Endothelial cell (in vitro differentiated cells): ENCODE measurements around the gene C16orf95. TPM values are rescaled to one million over a fixed set of nuclear protein-coding genes. Genes with fewer than 3 reads are reported as not detected.

Source experiments
- DNase-seq: peaks from one replicate; pipeline ENCODE4 v3.0.0; 2021; ENCODE audit warnings: low spot score
- H3K27ac Mint-ChIP-seq: one replicate; pipeline ENCODE4 v1.8.0; 2021; ENCODE audit warnings: mixed read lengths, inconsistent platforms; ENCODE audit not compliant: unreplicated experiment
- H3K27me3 Mint-ChIP-seq: one replicate; pipeline ENCODE4 v1.8.0; 2021; ENCODE audit warnings: mild to moderate bottlenecking, moderate library complexity, mixed read lengths, inconsistent platforms; ENCODE audit not compliant: unreplicated experiment
- H3K36me3 Mint-ChIP-seq: one replicate; pipeline ENCODE4 v1.8.0; 2021; ENCODE audit warnings: mild to moderate bottlenecking, low read depth, mixed read lengths, inconsistent platforms; ENCODE audit not compliant: unreplicated experiment
- H3K4me1 Mint-ChIP-seq: one replicate; pipeline ENCODE4 v1.8.0; 2021; ENCODE audit warnings: mild to moderate bottlenecking, mixed read lengths, inconsistent platforms; ENCODE audit not compliant: unreplicated experiment
- H3K4me3 Mint-ChIP-seq: one replicate; pipeline ENCODE4 v1.8.0; 2021; ENCODE audit warnings: mild to moderate bottlenecking, mixed read lengths, inconsistent platforms; ENCODE audit not compliant: unreplicated experiment
- H3K9me3 Mint-ChIP-seq: one replicate; pipeline ENCODE4 v1.8.0; 2021; ENCODE audit warnings: mixed read lengths, inconsistent platforms; ENCODE audit not compliant: unreplicated experiment
- total RNA-seq: library from RNA; stranded (reverse); fragmentation: NEBNext Ultra II Directional; extraction: Animal tissue kit (Norgen Biotek cat#: 25700); gene quantifications from one replicate; pipeline ENCODE4 v1.2.1, GENCODE V29; 2021; ENCODE audit not compliant: unreplicated experiment
- TF ChIP-seq, protein P1 (sequence below): fragments of 200-600 bp; sonication (generic); IDR thresholded peaks from one replicate; pipeline ENCODE4 v1.5.0; 2021; ENCODE audit warnings: antibody characterized with exemption; ENCODE audit not compliant: unreplicated experiment

Gene C16orf95
- total RNA-seq, 1 donor from 2014 or later: 6.5 TPM

DNA sequence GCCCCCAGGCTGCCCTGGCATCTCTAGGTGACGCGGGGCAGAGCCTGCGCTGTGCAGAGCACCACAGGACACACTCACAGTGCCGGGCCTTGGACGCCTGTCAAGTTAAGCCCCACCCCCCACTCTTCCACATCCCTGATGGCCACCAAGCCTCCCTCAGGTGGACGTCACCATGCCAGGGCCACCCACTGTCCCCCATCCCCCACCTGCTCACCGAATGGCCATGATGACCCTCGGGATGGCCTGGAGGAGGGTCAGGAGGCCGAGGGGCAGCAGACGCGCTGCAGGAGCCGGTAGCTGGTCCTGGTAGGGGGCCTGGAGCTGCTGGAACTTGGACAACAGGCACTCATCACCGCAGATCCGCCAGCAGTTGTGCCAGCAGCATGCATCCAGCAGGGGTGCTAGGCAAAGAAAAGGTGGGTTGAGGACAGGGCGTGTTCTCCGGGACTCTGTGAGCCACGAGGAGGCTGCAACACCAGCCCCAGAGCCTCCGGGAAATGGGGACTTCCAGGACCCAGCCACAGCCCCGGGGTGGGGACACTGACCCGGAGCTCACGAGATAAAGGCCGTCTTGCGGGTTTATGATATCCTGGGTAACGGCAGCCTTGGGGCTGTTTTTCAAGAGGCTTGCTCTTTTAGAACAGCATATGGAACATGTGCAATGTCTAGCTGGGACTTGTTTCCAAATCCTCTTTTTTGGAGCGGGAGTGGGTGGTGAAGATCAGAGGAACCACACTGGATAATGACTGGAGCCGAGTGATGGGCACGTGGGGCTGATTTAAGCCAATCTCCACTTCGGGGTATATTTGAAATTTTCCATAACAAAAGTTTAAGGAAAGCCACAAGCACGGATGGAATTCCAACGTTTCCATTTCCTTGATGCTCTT, 11.4 kb downstream of the C16orf95 start:
- TF ChIP-seq, protein P1, sequence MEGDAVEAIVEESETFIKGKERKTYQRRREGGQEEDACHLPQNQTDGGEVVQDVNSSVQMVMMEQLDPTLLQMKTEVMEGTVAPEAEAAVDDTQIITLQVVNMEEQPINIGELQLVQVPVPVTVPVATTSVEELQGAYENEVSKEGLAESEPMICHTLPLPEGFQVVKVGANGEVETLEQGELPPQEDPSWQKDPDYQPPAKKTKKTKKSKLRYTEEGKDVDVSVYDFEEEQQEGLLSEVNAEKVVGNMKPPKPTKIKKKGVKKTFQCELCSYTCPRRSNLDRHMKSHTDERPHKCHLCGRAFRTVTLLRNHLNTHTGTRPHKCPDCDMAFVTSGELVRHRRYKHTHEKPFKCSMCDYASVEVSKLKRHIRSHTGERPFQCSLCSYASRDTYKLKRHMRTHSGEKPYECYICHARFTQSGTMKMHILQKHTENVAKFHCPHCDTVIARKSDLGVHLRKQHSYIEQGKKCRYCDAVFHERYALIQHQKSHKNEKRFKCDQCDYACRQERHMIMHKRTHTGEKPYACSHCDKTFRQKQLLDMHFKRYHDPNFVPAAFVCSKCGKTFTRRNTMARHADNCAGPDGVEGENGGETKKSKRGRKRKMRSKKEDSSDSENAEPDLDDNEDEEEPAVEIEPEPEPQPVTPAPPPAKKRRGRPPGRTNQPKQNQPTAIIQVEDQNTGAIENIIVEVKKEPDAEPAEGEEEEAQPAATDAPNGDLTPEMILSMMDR: no peak
- Mint-ChIP-seq H3K36me3 (no peaks in the 10 kb centered on the region), H3K9me3 (no peaks in the 10 kb centered on the region), H3K4me3 (no peak overlapping the region), H3K27ac (no peak overlapping the region), H3K27me3 (peaks cover 3% of the 10 kb centered on the region), H3K4me1 (peaks cover 10% of the 10 kb centered on the region)
- no peak for DNase-seq

DNA sequence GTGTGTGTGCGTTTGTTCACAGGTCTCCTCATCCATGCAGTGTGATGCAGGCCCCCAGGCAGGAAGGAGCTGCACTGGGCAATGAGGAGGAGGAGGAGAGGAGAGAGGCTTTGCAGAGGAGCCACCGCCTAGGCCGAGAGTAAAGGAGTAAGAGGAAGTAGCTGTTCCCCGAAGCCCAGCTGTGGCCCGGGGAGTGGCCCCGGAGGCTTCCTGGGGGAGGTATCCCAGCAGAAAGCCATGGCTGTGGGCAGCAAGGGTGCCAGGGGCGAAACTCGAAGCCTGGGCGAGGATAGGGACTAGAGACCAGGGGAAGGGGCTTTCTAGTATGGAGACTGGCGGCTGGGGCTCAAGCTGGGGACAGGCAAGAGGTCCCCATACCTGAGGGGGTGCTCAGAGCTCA, 12.2 kb downstream of the C16orf95 start:
- H3K4me3 Mint-ChIP-seq: no peak overlapping the region
- peaks cover 3% of the 10 kb centered on the region for H3K27me3 Mint-ChIP-seq
- H3K9me3 Mint-ChIP-seq: no peaks in the 10 kb centered on the region
- DNase-seq: no peak
- TF ChIP-seq, protein P1: no peak
- peaks cover 12% of the 10 kb centered on the region for H3K4me1 Mint-ChIP-seq
- H3K36me3 Mint-ChIP-seq: no peaks in the 10 kb centered on the region
- no peak overlapping the region for H3K27ac Mint-ChIP-seq

DNA sequence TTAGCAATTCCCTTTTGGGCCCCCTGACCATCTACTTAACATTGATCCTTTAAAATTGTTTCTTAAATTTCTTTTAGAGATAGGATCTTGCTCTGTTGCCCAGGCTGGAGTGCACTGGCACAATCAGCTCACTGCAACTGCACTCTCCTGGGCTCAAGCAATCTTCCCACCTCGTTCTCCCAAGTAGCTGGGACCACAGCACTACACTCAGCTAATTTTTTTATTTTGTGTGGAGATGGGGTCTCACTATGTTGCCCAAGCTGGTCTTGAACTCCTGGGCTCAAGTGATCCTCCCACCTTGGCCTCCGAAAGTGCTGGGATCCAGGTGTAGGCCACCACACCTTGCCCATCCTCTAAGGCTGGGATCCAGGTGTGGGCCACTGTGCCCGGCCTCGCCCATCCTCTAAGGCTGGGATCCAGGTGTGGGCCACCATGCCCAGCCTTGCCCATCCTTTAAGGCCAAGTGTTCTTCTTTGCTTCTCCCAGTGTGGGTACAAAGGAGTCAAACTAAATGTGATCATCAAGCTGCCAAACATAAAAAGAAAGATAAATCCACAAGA, 13.2 kb downstream of the C16orf95 start:
- Mint-ChIP-seq H3K4me3 (no peak overlapping the region), H3K36me3 (peaks cover 6% of the 10 kb centered on the region), H3K27me3 (peaks cover 3% of the 10 kb centered on the region), H3K4me1 (peaks cover 18% of the 10 kb centered on the region), H3K27ac (no peak overlapping the region), H3K9me3 (no peaks in the 10 kb centered on the region)
- no peak for DNase-seq
- TF ChIP-seq, protein P1: no peak

DNA sequence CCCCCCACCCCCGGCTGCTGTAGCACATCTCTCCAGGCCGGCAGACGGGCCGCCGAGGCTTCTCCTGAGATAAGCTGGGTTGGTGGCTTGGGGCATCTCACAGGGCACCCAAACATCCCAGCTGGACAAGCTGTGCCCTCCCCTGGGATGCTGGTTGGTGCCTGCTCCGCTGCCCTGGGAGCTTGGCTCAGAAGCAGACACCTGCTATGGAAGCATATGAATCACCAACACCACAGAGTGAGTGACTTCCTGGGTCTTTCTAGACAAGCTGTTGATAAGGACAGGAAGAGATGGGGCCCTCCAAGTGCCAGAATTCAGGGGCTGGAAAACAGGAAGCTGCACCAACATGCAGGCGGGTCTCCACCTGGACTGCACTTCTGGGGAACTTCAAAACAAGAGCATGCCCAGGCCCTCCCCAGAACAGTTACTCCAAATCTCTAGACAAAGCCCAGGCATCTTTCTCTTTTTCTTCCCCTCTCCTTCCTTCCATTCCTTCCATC, 13.7 kb downstream of the C16orf95 start:
- Mint-ChIP-seq H3K36me3 (peaks cover 6% of the 10 kb centered on the region), H3K27me3 (peaks cover 3% of the 10 kb centered on the region), H3K27ac (no peak overlapping the region), H3K9me3 (no peaks in the 10 kb centered on the region), H3K4me3 (no peak overlapping the region), H3K4me1 (peaks cover 22% of the 10 kb centered on the region)
- TF ChIP-seq, protein P1: no peak
- no peak for DNase-seq
